Fibroblast of upper back skin (primary cell): ENCODE measurements around the gene CREG2.

Experiments used
- DNase-seq: peaks from one replicate; pipeline ENCODE4 v3.0.0-alpha.2; 2013

Gene CREG2

GRCh38 chr2:101305492-101306078 is 81.7 kb downstream of the CREG2 start:
- DNase-seq: peak; percentile 55

GRCh38 chr2:101305035-101305434 is 82.3 kb downstream of the CREG2 start:
- no peak for DNase-seq

DNA sequence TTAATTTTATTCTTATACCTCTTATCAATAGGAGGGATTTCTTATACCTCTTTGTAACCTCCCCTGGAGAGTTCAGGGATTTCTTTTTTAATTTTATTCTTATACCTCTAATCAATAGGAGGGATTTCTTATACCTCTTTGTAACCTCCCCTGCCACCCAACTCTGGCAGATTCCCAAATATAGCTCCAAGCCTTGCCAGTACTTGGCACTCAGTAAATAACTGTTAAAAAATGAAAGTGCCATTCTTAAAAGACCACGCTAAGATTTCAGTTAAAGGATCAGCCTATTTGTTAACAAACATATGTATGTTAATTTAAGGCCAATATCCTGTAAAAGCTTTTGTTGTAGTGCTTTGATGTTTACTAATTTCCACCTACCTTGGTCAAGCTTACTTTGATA is 83.6 kb downstream of the CREG2 start:
- no peak for DNase-seq

GRCh38 chr2:101302016-101302415 is 85.3 kb downstream of the CREG2 start:
- DNase-seq: no peak

DNA sequence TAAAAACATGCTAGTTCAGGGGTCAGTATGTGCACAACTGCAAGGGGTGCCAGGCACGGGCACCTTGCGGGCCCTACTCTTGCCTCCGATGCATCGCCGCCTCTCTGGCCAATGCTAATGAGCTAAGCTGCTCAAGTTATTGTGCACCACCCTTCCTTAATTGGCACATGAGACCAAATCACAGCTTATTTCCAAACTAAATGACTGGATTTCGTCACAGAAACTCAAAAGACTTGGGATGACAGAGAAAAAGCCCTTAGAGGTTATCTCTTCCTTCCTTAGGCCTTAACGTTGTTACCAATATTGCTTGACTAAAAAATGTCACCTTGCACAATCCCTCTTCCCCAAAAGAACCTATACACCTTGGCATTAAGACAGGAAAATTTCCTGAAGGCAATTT is 86.5 kb downstream of the CREG2 start:
- no peak for DNase-seq

- DNase-seq: no peak
Observed at GRCh38 chr2:101300164-101300563, 87.1 kb downstream of the CREG2 start.

GRCh38 chr2:101299604-101300003 is 87.7 kb downstream of the CREG2 start:
- DNase-seq: no peak

DNA sequence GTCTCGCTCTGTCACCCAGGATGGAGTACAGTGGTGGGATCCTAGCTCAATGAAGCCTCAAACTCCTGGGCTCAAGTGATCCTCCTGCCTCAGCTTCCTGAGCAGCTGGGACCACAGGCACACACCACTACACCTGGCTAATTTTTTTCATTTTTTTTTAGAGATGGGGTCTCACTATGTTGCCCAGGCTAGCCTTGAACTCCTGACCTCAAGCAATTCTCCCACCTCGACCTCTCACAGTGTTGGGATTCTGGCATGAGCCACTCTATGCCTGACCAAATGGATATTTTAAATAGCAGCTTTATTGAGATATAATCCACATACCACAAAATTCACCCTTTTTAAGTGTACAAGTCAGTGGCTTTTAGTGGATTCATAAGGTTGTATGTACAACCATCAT is 89.9 kb downstream of the CREG2 start:
- no peak for DNase-seq

GRCh38 chr2:101296371-101296770 is 90.9 kb downstream of the CREG2 start:
- peak; percentile 62 for DNase-seq

GRCh38 chr2:101295895-101296294 is 91.4 kb downstream of the CREG2 start:
- DNase-seq: peak; percentile 59
